Measurements from ENCODE around the gene PLAAT5. TPM values are rescaled to one million over a fixed set of nuclear protein-coding genes. Genes with fewer than 3 reads are reported as not detected.
A peak's percentile ranks its signal among the peaks of the same experiment; 100 is the strongest.
"Not testable (repeated sequence)": the region's sequence is repeated elsewhere in the genome, so short reads cannot be mapped to it uniquely, and the experiment has no call there.

The PLAAT5 gene, protein sequence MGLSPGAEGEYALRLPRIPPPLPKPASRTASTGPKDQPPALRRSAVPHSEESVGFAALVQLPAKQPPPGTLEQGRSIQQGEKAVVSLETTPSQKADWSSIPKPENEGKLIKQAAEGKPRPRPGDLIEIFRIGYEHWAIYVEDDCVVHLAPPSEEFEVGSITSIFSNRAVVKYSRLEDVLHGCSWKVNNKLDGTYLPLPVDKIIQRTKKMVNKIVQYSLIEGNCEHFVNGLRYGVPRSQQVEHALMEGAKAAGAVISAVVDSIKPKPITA
- not detected for total RNA-seq

DNA sequence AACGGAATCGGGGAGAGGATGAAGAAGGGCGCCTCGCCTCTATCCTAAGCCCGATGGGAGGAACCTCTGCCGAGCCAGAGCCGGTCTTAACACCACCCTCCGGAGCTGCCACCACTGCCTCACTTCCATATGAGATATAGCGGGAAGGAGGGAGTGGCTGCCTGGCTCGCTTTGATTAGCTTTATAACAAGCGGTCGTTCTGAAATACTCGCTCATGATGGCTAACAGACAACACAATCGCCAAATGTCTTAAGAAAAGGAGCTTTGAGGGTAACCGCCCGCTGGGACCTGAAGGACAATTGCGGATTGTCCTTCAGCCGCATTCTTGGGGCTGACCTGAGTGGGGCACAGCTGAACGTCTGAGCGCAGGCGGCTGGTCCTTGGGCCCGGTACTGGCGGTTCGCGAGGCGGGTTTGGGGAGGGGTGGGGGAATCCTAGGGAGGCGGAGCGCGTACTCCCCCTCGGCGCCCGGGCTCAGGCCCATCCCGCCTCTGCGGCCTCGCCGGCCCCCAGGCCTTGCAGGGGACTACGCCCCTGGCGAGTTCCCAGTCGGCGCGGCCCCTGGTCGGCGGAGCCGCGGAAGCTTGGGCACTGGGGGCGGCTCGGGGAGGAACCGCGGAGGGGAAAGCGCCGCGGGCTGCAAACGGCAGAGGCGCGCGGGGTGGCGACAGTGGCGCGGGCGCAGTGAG, at the start of gene PLAAT5:
TSS of gene PLAAT5 (minus strand) at position 617 of the 689 bp plus-strand sequence. CDS start at position 484, 133 bp downstream.
- H3K36me3 Mint-ChIP-seq (ENCODE audit: low read depth) = no peaks in the 10 kb centered on the region
- no peak for DNase-seq
- peaks cover 11% of the 10 kb centered on the region for H3K4me1 Mint-ChIP-seq
- ChIA-PET CTCF (interaction anchor here (0.6 to 1.1 kb wide), 3 partner anchors 15 to 30 kb away, joined by 3 to 5 read pairs (median 4); partner anchors contain the start of gene LGALS12), POLR2A (no interaction called here)
- H3K27ac Mint-ChIP-seq = no peak within 1 kb of the TSS
- H3K27me3 Mint-ChIP-seq = peaks cover 59% of the 10 kb centered on the region
- peaks cover 6% of the 10 kb centered on the region for H3K9me3 Mint-ChIP-seq
- H3K4me3 Mint-ChIP-seq = peak within 1 kb of the TSS; percentile 62

GRCh38 chr11:63537293-63538101, 46.5 kb upstream of the PLAAT5 start:
- CTCF ChIA-PET = interaction anchor here (0.9 to 2.6 kb wide), 10 partner anchors 8 to 66 kb away, joined by 3 to 12 read pairs (median 4); no protein-coding TSS in a partner anchor
- Mint-ChIP-seq H3K4me1 (peaks cover 70% of the 10 kb centered on the region), H3K9me3 (no peaks in the 10 kb centered on the region), H3K36me3 (ENCODE audit: low read depth) (peaks cover 18% of the 10 kb centered on the region), H3K27me3 (no peaks in the 10 kb centered on the region), H3K4me3 (peak overlapping the region; percentile 88), H3K27ac (peak overlapping the region; percentile 94)
- no peak for DNase-seq
- POLR2A ChIA-PET = interaction anchor here (0.6 to 1.5 kb wide), 3 partner anchors 16 to 271 kb away, joined by 3 to 6 read pairs (median 3); no protein-coding TSS in a partner anchor

DNA sequence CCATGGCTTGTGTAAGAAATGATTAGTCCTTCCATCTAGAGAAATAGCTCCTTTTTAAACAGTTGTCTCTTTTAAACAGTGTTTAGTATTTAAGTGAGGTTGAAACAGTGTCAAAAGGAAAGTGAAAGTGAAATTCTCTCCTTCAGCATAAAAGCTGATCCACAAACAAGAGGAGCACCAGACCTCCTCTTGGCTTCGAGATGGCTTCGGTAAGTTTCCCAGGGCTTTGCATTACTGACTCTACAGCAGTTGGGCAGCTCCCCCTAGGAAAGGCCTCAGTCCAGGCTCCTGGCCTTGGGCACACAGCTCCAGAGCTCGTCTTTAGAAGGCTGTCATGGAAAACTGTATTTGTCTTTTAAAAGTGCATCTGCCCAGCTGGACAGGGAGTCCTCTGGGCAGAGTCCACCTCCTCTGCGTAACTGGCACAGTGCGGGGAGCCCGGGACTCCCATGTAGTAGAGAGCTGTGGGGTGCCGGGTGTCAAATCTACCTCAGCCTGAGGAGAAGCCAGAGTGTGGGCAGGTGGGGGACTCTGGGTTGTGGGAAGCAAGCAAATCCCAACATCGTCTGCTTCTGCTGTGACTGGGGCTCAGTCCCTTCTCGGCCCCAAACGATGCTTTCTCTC, 45.8 kb upstream of the PLAAT5 start, which contains the start of gene PLAAT4:
TSS of gene PLAAT4 (plus strand) at position 140 of the 624 bp plus-strand sequence. CDS start at position 201, 61 bp downstream.
- H3K36me3 Mint-ChIP-seq (ENCODE audit: low read depth) = peaks cover 17% of the 10 kb centered on the region

DNA sequence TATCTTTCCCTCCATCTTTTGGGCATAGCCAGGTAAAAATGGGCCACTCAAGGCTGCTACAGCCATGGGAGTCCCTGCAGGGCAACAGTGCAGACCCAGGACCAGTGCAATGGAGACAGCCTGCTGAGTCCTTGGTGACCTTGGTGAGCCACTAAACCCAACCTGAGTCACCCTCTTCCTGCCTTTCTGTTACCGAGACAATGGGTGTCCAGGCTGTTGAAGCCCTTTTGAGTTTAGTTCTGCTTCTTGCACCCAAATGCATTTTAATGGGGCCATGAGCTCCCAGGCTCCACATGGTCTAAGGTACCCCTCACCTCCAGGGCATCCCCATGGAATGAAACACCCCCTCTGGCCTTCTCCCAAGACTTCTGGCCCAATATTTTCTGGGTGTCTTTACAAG, 44.8 kb upstream of the PLAAT5 start:
- Mint-ChIP-seq H3K27me3 (no peaks in the 10 kb centered on the region), H3K36me3 (ENCODE audit: low read depth) (peaks cover 13% of the 10 kb centered on the region), H3K4me1 (peaks cover 82% of the 10 kb centered on the region), H3K4me3 (peak overlapping the region; percentile 88), H3K27ac (peak overlapping the region; percentile 94), H3K9me3 (no peaks in the 10 kb centered on the region)
- POLR2A ChIA-PET = no interaction called here
- CTCF ChIA-PET = interaction anchor here (1.3 to 2.5 kb wide), 3 partner anchors 12 to 29 kb away, joined by 4 to 8 read pairs (median 6); no protein-coding TSS in a partner anchor
- peak; percentile 34 for DNase-seq

More for the DNA sequence above, 45.8 kb upstream of the PLAAT5 start, which contains the start of gene PLAAT4:
- Mint-ChIP-seq H3K27ac (peak within 1 kb of the TSS; percentile 94), H3K9me3 (no peaks in the 10 kb centered on the region), H3K4me3 (peak within 1 kb of the TSS; percentile 88), H3K27me3 (no peaks in the 10 kb centered on the region), H3K4me1 (peaks cover 75% of the 10 kb centered on the region)
- peak; percentile 56 for DNase-seq
- POLR2A ChIA-PET = interaction anchor here (0.5 to 1.5 kb wide), 3 partner anchors 17 to 38 kb away, joined by 3 to 6 read pairs (median 3); no protein-coding TSS in a partner anchor
- CTCF ChIA-PET = interaction anchor here (0.5 to 2.6 kb wide), 12 partner anchors 9 to 67 kb away, joined by 3 to 12 read pairs (median 4); no protein-coding TSS in a partner anchor

- H3K4me3 Mint-ChIP-seq = peak overlapping the region; percentile 21
- no peaks in the 10 kb centered on the region for H3K27me3 Mint-ChIP-seq
- no peaks in the 10 kb centered on the region for H3K9me3 Mint-ChIP-seq
- peaks cover 81% of the 10 kb centered on the region for H3K4me1 Mint-ChIP-seq
- H3K36me3 Mint-ChIP-seq (ENCODE audit: low read depth) = peaks cover 8% of the 10 kb centered on the region
- CTCF ChIA-PET = no interaction called here
- POLR2A ChIA-PET = interaction anchor here (0.6 kb wide), 1 partner anchor 50 kb away, joined by 3 read pairs; no protein-coding TSS in a partner anchor
- H3K27ac Mint-ChIP-seq = peak overlapping the region; percentile 94
- peak; percentile 17 for DNase-seq
These were observed 44.0 kb upstream of the PLAAT5 start for GRCh38 chr11:63534895-63535461.

- H3K27me3 Mint-ChIP-seq = no peaks in the 10 kb centered on the region
- H3K4me3 Mint-ChIP-seq = no peak overlapping the region
- H3K4me1 Mint-ChIP-seq = peaks cover 85% of the 10 kb centered on the region
- peaks cover 7% of the 10 kb centered on the region for H3K36me3 Mint-ChIP-seq (ENCODE audit: low read depth)
- no peak for DNase-seq
- POLR2A ChIA-PET = interaction anchor here (0.5 kb wide), 1 partner anchor 94 kb away, joined by 3 read pairs; no protein-coding TSS in a partner anchor
- CTCF ChIA-PET = interaction anchor here (1.2 kb wide), 1 partner anchor 55 kb away, joined by 3 read pairs; no protein-coding TSS in a partner anchor
- peak overlapping the region; percentile 72 for H3K27ac Mint-ChIP-seq
- no peaks in the 10 kb centered on the region for H3K9me3 Mint-ChIP-seq
These were observed 43.1 kb upstream of the PLAAT5 start for GRCh38 chr11:63534076-63534475.

DNA sequence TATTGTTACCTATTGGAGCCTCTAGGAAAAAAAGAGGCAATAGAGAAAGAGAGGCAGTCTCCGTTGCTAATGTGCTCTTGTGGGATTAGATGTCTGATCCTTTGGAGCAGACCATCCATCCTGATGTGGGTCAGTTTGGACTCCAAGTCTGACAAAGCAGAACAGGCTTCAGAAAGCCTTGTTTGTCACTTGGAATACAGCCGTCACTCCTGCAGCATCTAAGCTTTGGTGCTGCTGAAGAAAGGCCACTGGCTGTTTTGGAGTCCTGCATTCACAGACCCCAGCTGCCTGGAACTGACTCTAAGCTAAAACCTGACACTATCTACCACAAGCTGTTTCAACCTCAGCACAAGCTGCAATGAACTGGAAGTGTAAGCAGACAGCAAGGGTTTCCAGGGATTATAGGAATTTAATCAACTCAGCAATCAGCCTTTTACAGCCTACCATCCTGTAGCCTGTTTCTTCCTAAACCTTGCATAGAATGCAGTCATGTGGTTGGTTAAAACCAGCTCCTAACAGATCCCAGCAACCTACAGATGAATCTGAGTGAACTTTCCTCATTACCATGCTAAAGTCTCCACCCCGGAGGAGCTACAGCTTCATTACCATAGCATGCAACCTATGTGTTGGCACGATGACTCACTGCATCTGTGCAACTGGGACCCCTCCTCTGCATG, 42.0 kb upstream of the PLAAT5 start:
- H3K4me3 Mint-ChIP-seq = no peak overlapping the region
- no peak overlapping the region for H3K27ac Mint-ChIP-seq
- POLR2A ChIA-PET = interaction anchor here (0.6 kb wide), 1 partner anchor 21 kb away, joined by 3 read pairs; no protein-coding TSS in a partner anchor
- H3K4me1 Mint-ChIP-seq = peaks cover 77% of the 10 kb centered on the region
- H3K9me3 Mint-ChIP-seq = no peaks in the 10 kb centered on the region
- CTCF ChIA-PET = interaction anchor here (1.1 to 1.3 kb wide), 3 partner anchors 12 to 54 kb away, joined by 3 to 5 read pairs (median 3); no protein-coding TSS in a partner anchor
- H3K36me3 Mint-ChIP-seq (ENCODE audit: low read depth) = peaks cover 3% of the 10 kb centered on the region
- no peak for DNase-seq
- no peaks in the 10 kb centered on the region for H3K27me3 Mint-ChIP-seq

GRCh38 chr11:63532117-63532516, 41.1 kb upstream of the PLAAT5 start:
- H3K4me3 Mint-ChIP-seq = peak overlapping the region; percentile 12
- ChIA-PET POLR2A (no interaction called here), CTCF (interaction anchor here (1.1 to 1.3 kb wide), 2 partner anchors 11 to 13 kb away, joined by 3 to 5 read pairs; no protein-coding TSS in a partner anchor)
- peaks cover under 1% of the 10 kb centered on the region for H3K36me3 Mint-ChIP-seq (ENCODE audit: low read depth)
- DNase-seq = no peak
- peaks cover 70% of the 10 kb centered on the region for H3K4me1 Mint-ChIP-seq
- no peaks in the 10 kb centered on the region for H3K27me3 Mint-ChIP-seq
- H3K9me3 Mint-ChIP-seq = no peaks in the 10 kb centered on the region
- peak overlapping the region; percentile 81 for H3K27ac Mint-ChIP-seq

DNA sequence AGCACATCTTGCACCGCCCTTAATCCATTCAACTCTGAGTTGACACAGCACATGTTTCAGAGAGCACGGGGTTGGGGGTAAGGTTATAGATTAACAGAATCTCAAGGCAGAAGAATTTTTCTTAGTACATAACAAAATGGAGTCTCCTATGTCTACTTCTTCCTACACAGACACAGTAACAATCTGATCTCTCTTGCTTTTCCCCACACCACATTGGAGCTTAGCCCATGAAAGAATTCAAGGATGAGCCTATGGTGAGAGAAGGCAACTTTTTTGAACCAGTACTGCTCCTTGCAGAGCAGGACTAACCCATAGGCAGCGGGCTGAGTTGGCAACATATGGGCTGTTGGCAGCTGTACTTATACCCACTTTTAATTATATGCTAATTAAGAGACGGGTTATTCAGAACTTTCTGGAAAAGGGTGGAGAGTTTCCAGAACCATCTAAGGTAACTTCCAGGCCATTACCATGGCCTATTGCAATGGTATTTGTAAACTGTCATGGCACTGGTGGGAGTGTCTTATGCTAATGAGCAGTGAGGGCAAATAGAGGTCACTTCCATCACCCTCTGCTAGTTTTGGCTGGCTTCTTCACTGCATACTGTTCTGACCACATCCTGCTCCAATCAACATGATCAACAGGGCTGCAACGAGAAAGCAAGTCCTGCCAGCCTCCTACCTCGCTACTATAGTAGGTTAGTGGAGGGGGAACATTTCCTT, 40.3 kb upstream of the PLAAT5 start:
- DNase-seq = peak; percentile 86
- H3K9me3 Mint-ChIP-seq; H3K27me3 Mint-ChIP-seq; POLR2A ChIA-PET; H3K36me3 Mint-ChIP-seq (ENCODE audit: low read depth): not testable (repeated sequence)
- peaks cover 67% of the 10 kb centered on the region for H3K4me1 Mint-ChIP-seq
- H3K27ac Mint-ChIP-seq = peak overlapping the region; percentile 81
- CTCF ChIA-PET = interaction anchor here (1.2 kb wide), 1 partner anchor 20 kb away, joined by 3 read pairs; no protein-coding TSS in a partner anchor
- H3K4me3 Mint-ChIP-seq = peak overlapping the region; percentile 34

DNA sequence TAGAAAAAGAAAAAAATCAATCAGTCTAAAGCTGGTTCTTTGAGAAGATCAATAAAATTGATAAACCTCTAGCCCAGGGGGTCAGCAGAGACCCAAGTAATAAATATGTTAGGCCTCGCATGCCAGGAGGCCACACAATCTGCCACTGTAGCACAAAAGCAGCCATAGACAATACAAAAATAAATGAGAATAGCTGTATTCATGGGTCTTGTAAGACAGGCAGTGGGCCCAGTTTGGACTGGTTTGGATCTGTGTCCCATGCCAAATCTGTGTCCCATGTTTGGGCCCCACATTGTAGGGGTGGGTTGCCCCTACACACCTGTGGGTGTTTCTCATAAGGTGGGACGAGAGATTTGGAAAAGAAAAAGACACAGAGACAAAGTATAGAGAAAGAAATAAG, 39.1 kb upstream of the PLAAT5 start:
- no peak for DNase-seq
- H3K27me3 Mint-ChIP-seq = no peaks in the 10 kb centered on the region
- no peak overlapping the region for H3K4me3 Mint-ChIP-seq
- no peak overlapping the region for H3K27ac Mint-ChIP-seq
- ChIA-PET CTCF (no interaction called here), POLR2A (no interaction called here)
- peaks cover 55% of the 10 kb centered on the region for H3K4me1 Mint-ChIP-seq
- H3K9me3 Mint-ChIP-seq = no peaks in the 10 kb centered on the region
- H3K36me3 Mint-ChIP-seq (ENCODE audit: low read depth) = peaks cover 1% of the 10 kb centered on the region

Data from activated CD4-positive, alpha-beta T cell treated with anti-CD3 and anti-CD28 coated beads, Interleukin-2, amount 10 ng/mL, durations not matched to agents 7 days and 5 days (primary cell).